Activated CD4-positive, alpha-beta T cell treated with anti-CD3 and anti-CD28 coated beads for 48 hours (primary cell): ENCODE measurements around the gene NUDT22.
A peak's percentile ranks its signal among the peaks of the same experiment; 100 is the strongest.

Source experiments
- DNase-seq: peaks from one replicate; pipeline ENCODE4 v3.0.0-alpha.2; 2020

NUDT22 gene

DNA sequence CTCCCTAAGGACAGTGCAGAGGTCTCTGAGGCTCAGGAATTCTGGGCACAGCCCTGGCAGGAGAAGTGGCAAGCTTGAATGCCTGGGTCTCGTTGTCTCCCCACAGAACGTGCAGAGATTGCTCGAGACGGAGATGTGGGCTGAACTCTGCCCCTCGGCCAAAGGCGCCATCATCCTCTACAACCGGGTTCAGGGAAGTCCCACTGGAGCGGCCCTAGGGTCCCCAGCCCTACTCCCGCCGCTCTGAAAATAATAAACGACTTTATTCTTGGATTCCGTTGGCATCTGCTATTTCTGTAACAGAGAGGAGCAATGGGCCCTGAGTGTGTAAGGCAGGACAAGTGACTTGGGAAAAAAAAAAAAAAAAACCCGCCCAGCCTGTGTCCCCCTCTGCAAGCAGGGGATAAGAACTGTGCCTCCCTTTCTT, 3.7 kb downstream of the NUDT22 start:
- DNase-seq = no peak

DNA sequence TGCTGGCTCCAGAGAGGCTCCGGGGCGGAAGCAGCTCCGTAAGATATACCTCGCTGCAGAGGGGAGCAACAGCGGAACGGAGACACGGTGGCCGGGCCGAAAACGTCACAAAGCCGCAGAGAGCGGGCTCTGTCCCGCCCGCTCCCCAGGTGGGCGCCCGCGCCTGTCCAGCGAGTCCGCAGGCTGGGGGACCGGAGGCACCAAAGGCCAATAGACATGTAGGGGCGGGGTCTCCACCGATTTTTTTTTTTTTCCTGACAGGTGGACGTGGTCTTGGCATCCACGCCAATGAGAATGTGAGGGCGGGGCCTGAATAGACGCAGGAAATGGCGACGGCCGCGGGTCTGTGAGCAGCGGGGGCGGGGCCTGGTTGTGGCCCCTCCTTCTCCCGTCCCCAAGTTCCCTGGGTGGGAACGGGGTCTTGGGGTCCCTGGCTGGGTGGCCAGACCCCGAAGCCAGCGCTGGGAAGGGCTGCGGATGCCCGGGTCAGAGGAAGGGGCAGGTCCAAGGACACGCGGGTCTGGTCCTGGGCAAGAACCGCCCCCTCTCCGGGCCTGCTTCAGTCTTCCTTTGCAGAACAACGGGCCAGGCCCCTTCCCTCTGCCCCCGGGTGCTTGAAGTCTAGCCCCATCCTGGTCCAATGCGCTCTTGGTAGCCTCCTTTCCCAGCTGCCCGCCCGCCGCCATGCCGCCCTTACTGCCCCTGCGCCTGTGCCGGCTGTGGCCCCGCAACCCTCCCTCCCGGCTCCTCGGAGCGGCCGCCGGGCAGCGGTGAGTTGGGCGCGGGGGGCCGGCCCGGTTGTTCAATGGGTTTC, 4.3 kb downstream of the NUDT22 start, which contains the start of gene DNAJC4:
Gene DNAJC4, plus strand, starts transcription at position 378 of the 814 bp plus-strand sequence. Its CDS starts 307 bp downstream, at position 685.
- peak; percentile 92 for DNase-seq

DNA sequence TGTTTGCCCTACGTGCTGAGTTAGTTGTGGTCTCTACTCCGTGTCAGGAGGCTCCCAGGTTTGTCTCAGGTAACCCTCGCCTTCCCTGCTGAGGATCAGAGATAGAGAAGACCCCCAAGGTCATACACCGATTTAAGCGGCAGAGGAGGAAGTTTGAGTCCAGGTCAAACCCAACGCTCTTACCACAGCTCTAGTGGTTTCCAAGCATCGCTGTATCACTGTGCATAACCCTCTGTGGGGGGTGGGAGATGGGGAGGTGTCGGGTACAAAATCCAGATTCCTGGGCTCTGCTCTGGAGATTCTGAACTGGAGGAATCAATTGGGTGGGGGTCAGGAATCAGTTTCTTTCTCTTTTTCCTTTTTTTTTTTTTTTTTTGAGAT, 4.9 kb downstream of the NUDT22 start:
- no peak for DNase-seq

DNA sequence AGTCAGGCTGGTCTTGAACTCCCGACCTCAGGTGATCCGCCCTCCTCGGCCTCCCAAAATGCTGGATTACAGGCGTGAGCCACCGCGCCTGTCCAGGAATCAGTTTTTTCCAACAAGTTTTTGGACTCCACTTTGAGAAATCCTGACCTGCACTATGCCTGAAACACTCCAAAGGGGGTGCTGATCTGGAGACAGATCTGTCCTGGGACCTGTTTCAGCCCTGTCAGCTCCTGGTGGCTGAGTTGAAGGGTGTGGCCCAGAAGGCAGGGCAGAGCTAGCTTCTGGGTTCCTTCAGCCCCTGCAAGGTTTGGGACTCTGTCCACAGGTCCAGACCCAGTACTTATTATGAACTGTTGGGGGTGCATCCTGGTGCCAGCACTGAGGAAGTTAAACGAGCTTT, 5.5 kb downstream of the NUDT22 start:
- no peak for DNase-seq

DNA sequence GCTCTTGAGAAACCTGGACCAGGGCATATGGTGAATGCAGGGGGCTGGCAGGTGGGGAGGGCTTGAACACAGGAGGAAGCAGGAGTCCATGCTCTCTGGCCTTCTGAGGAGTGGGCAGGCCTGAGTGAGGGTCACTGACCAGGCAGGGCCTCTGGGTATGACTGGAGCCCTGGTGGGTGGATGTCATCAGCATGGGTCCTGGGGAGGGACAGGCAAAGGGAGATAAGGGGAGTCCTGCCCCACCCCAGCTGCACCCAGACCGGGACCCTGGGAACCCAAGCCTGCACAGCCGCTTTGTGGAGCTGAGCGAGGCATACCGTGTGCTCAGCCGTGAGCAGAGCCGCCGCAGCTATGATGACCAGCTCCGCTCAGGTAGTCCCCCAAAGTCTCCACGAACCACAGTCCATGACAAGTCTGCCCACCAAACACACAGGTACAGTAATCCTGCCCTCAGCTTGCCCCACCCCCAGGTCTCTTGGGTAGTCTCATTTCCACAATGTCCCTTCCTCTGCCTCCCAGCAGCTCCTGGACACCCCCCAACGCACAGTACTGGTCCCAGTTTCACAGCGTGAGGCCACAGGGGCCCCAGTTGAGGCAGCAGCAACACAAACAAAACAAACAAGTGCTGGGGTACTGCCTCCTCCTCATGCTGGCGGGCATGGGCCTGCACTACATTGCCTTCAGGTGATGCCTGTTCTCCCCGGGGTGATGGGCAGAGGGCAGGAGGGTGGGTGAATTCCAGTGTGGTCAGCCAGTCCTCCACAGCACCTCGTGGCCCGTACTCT, 6.3 kb downstream of the NUDT22 start:
- DNase-seq = no peak

DNA sequence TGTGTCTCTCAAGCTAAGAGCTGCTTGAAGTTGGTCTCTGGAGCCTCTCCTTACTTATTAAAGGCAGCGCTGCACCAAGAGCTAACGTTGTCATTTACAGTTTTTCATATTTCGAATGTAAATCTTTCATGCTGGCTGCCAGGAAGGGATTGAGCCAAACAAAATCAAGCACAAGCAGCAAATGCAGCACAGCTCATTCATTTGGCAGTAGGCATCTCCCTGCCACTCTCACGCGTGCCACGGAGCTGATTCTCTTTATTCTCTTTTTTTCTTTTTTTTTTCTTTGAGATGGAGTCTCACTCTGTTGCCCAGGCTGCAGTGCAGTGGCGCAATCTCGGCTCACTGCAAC, 6.9 kb downstream of the NUDT22 start:
- DNase-seq = no peak

DNA sequence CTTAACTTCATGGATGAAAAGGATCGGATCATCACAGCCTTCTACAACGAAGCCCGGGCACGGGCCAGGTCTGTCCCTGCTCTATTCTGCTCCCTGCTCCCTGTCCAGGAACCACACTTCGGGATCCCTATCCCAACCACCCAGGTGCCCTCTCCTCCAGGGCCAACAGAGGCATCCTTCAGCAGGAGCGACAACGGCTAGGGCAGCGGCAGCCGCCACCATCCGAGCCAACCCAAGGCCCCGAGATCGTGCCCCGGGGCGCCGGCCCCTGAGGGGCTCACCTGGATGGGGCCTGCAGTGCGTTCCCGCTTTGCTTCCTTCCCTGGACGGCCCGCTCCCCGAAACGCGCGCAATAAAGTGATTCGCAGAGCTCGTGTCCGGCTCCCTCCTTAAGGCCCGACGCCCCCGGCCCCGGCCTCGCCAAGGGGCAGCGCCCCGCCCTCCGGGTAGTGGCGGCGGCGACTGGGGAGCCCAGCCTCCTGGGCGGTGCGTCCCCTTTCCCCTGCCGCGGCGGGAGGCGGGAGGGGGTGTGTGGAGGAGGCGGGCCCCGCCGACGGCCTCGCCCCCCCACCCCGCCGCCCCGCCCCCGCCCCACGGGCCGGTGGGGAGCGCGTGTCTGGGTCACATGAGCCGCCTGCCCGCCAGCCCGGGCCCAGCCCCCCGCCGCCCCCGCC, 8.0 kb downstream of the NUDT22 start, which contains the start of gene VEGFB:
Gene VEGFB, plus strand, starts transcription at position 672 of the 674 bp plus-strand sequence. CDS start 250 bp downstream, outside the sequence.
- DNase-seq = peak; percentile 68

DNA sequence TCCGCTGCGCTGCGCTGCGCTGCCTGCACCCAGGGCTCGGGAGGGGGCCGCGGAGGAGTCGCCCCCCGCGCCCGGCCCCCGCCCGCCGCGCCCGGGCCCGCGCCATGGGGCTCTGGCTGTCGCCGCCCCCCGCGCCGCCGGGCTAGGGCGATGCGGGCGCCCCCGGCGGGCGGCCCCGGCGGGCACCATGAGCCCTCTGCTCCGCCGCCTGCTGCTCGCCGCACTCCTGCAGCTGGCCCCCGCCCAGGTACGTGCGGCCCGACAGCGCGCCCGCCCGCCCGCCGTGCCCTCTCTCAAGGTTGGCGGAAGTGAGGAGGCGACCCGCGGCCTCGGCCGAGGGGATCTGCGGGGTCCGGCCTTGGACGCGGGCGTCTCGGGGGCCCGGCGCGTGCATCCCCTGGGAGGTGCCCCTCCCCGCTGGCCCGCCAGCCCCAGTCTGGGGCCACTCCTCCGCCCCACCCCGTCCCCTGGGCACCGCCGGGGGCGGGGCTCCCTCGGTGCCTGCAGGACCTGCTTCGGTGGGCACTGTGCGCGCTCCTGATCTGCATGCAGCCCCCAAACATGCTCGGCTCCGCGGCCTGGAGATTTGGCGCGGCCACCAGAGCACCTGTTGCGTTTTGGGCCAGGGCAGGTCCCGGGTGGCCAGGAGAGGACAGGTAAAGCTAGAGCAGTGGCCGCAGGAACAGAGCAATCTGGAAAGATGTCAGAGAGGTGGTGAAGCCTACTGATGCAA, 8.7 kb downstream of the NUDT22 start:
- DNase-seq = peak; percentile 59

DNA sequence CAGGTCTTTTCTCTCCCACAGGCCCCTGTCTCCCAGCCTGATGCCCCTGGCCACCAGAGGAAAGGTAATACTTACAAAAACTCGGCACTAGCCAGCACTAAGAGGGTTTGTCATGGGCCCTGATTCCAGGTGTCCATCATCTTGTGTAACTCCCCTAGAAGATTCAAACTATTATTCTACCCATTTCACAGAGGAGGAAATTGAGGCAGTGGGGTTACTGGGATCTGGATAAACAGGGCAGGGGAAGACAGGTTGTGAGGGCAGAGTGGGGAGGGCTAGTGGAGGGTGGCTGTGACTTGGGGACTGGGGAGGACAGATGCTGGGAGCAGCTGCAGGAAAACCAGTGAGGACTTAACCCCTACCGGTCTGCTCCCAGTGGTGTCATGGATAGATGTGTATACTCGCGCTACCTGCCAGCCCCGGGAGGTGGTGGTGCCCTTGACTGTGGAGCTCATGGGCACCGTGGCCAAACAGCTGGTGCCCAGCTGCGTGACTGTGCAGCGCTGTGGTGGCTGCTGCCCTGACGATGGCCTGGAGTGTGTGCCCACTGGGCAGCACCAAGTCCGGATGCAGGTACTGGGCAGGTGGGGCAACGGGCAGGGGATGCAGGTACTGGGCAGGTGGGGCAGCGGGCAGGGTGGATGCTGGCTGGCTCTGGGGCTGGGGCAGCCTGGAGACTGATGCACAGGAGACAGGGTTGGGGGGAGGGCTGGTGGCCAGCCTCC, 9.5 kb downstream of the NUDT22 start:
- no peak for DNase-seq

DNA sequence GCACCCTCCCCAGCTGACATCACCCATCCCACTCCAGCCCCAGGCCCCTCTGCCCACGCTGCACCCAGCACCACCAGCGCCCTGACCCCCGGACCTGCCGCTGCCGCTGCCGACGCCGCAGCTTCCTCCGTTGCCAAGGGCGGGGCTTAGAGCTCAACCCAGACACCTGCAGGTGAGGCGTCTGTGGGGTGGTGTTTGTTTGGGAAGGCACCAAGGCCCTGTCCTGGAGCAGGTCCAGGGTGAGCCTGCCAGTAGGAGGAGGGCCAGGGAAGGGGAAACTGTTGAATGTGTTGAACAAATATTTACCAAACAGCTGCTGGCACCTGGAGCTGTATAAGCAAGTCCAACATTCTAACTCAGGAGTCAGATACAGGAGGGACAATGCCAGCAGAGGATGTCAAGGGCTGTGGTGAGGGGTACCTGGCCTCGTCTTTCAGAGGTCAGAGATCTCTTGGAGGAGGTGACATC, 11.4 kb downstream of the NUDT22 start:
- DNase-seq = no peak

DNA sequence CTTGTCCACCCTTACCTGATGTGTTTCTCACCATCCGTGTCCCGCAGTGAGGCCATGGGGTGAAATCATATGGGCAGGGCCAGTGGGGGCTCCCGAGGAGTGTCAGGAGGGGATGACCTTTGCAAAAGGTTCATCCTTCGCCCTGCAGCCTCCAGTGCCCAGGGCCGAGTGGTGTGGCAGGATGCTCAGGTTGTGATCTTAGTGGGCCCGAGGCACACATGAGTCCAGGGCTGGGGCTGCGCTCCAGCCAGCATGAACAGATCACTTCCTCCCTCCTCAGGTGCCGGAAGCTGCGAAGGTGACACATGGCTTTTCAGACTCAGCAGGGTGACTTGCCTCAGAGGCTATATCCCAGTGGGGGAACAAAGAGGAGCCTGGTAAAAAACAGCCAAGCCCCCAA, 12.0 kb downstream of the NUDT22 start:
- no peak for DNase-seq

DNA sequence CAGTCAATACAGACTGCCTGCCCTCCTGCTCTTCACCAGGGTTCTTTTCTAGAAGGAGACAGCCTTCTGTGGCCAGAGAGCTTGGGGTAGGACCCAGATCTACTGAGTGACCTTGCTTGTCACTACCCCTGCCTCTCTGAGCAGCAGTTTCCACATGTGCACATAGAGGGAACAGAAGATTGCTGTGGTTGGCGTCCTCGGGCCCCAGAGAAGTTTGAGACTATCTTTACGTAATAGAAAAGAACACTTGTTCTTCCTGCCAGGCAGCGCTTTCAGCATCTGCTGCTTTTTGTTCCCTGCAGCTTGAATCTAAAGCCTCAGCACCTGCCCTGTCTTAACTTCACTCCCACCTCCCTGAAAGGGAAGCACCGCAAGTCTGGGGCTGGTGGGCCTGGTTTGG, 12.9 kb downstream of the NUDT22 start:
- no peak for DNase-seq

DNA sequence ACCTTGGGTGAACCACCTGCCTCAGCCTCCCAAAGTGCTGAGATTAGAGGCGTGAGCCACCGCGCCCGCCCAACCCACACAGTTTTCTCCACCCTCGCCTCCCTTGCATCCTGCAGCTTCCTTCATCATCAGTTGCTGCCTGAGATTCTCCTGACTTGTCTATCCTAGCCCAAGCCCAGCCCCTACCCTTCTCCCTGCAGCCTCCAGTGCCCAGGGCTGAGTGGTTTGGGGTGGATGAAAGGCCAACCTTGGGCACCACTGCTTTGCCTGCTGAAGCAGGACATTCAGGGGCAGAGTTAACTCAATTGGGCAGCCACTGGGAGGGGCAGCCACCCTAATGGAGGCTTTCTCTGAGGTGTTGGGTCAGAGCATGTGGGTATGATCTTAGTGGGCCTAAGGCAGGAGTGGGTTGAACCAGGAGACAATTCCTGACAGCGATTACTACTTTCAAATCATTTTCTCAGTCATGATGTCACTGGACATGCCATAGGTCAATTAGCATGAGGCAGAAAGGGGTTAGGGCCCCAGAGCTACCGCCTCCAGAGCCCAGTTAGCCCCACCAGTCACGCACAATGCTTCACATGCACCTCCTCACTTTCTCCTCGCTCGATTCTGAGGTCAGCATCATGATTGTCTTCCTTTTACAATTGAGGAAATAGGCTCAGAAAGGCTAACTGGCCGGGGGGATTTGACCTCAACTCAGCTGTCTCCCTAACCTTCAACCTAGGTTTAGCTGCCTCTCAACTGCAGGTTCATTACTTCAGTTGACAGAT, 13.8 kb downstream of the NUDT22 start:
- DNase-seq = peak; percentile 25

DNA sequence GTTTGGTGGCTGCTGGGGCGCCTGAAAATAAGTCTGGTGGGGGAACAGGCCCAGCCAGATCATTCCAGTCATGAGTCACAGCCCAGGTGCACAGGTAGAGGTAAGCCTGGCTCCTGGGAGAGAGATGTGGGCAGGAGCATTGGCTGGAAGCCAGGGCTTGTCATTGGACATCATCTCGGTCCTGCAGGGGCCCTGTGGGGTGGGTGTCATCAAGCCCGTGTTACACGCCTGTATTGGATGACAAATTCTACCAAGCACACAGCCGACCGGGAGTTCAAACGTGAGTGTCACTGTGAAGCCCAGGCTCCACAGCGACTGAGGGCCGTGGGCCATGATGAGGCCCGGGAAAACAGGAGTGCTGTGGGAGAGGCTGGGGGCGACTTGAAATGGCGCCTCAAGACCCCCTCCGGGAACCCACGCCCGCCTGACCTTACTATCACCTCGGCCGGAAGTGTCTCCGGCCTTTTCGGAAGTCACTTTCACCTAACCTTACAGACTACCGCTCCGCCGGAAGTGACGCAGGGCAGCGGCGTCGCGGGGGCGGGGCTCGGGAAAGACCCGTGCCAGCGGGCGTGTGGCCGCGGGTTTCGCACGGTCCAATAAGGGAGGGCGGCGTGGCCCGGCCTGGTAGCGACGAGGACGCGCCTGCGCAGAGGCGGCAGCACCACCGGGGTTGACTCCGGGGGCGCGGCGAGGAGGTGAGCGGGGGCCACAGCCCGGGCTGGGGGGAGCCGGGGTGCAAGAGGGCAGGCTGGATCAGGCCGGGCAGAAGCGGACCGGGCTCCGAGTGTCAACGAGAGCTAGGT, 14.6 kb downstream of the NUDT22 start, which contains the start of gene FKBP2:
Gene FKBP2, plus strand, starts transcription at position 661 of the 806 bp plus-strand sequence. CDS start 1,293 bp downstream, outside the sequence.
- DNase-seq = peak; percentile 98

DNA sequence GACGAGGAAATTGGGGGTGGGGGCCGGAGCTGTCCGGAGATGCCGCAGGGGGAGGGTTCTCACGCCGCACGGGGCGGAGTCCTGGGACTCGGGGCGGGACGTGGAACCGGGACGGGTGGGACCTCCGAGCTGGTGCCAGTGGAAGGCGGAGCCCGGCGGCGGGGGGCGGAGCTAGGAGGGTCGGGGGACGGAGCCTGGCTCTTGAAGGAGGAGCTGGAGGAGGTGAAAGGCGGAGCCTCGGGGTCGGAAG, 15.1 kb downstream of the NUDT22 start:
- peak; percentile 100 for DNase-seq

DNA sequence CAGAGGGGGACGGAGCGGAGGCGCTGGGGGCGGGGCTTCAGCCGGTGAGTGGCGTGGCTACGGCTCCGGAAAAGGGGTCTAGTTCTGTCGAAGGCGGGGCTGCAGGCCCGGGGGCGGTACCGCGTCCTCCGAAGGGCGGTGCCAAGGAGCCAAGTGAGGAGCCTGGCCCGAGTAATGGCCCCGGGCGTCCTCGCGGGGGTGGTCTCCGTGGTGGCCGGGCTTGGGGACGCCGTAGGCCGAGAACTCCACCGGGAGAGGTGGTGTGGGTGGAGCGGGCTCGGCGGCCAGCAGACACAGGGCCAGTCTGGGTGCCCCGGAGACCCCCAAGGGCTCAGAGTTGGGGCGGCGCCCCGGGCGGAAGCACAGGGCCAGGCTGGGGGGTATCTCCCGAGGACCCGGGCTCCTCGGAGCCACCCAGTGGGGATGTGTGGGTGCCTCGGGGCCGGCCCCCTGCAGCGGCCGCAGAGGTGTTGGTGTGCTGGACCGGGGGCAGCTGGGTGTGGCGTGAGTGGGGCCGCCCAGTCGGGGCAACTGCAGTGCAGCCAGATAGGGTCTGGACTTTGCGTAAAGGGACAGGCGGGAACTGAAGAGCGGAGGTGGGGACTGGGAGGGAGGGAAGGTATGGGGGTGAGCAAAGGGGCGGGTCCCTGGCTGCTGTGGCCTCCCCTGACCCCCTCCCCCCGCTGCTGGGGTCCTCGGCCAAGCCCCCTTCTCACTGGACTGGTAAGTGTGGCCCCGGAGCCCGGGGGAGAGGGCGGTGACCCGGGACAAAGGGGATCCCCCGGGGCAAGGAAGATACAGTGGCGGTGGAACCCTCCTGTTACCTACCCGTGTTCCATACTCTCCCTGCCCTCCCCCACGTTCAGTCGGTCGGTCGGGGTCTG, 15.7 kb downstream of the NUDT22 start:
- DNase-seq = peak; percentile 43

DNA sequence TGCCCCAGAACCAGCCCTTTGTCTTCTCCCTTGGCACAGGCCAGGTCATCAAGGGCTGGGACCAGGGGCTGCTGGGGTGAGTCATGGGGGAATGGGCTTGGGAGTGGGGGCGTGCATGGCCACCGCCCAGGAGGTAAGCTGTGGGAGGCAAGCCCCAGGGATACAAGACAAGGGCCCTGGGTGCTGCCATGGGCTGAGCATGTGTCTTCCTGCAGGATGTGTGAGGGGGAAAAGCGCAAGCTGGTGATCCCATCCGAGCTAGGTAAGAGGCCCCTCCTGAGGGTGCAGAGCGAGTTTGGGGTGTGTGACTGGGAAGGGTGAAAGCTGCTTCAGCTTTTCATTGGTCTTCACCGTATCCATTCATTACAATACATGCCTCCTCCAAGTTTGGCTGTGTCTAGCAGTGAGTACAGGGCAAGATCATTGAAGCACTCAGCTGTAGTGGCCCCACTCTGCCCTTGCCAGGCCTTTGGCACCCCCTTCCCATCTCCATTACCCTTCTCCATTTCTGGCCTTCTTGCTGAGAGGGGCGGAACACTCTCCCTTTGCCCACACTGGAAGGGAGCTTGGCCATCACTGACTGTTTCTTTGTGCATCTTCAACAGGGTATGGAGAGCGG, 17.3 kb downstream of the NUDT22 start:
- no peak for DNase-seq

DNA sequence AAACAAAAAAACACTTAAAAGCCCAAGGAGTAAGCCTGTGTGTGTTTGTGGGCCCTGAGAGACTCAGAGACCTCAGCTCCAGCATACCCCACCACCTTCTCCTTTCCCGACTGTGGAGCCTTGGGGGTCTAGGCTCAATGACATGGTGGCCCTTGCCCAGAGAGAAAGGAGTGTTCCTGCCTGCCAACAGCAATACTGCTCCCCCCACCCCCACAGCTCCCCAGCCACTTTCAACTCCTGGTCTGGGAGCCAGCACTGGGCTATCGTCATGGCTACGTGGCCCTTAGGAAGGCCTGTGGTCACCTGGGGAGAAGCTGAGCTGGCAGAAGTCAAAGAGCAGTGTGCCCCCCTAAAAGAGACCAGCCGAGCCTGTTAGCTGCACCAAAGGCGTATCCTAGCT, 18.0 kb downstream of the NUDT22 start:
- DNase-seq = no peak

DNA sequence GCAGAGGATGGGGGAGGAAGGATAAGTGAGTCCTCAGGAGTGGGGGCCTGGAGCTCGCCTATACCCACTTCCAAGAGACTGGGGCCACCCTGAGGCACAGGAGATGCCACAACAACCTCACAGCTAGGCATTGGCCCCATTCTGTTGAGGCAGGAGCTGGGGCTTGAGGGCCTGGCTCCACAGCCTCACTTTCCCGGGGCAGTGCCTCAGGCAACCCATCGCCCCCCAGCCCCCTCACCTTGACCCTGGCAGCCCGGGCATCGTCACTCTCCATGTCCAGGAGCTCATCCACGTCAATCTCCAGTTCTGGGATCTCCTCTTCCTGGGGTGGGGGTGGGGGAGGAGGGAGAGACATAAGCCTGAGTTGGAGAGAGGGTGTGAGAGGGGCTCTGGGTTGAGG, 18.9 kb downstream of the NUDT22 start:
- no peak for DNase-seq
